CD4-positive, alpha-beta T cell treated with Interleukin-6 for 4 hours (primary cell): Measurements from ENCODE around the gene ISOC1.

Experiments used
- DNase-seq: peaks from one replicate; pipeline ENCODE4 v3.0.0-alpha.2; 2020; ENCODE audit warnings: mixed read lengths

ISOC1 gene

DNA sequence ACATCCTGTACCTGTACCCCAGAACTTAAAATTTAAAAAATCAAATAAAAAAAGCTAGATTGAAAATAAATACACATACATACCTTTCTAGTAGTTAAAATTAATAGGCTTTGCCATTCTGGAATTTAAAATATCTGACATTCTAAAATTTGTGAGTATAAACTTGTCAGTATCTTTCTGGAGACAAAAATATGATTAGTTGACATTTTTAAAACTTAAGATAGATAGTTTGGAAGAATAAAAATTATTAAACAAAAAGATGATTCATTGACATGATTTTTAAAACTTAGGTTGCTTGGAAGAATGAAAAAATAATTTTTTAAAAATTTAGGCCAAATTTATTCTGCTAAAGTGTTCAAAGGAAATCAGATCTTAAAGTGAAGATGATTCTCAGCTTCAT lies 43.1 kb downstream of the ISOC1 start:
- no peak for DNase-seq

GRCh38 chr5:129141078-129141477 lies 46.5 kb downstream of the ISOC1 start:
- DNase-seq, result no peak

DNA sequence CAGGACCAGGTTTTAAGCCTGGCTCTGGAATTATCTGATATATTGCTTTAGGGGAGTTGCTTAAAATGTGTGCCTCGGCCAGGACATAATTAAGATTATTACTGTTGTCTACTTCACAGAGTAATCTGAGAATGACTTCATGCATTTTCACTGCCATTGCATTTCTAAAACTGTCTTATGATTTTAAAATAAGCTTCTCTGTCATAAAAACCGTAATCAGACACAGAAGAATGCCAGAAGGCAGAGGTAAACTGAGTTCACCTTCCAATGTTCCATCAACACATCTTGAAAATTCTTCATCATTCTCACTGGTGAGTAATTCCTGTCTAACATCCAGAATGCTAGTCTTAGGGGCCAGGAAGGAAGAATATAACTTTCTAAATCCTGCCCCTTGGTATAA lies 47.1 kb downstream of the ISOC1 start:
- no peak for DNase-seq

DNA sequence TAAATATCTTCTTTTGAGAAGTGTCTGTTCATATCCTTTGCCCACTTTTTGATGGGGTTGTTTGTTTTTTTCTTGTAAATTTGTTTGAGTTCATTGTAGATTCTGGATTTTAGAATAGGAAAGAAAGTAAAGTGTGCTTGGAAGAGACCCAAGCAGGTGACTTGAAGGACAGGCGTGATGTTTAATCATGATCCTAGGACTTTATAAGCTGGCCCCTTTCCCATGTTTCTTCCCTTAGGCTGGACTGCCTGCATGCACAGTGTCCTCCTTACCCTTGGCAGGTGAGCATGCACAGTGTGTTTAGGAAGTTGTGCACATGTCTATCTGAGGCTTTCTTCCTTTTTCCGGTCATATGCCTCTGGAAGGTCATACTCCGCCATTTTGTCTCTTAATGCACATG lies 61.3 kb downstream of the ISOC1 start:
- no peak for DNase-seq

DNA sequence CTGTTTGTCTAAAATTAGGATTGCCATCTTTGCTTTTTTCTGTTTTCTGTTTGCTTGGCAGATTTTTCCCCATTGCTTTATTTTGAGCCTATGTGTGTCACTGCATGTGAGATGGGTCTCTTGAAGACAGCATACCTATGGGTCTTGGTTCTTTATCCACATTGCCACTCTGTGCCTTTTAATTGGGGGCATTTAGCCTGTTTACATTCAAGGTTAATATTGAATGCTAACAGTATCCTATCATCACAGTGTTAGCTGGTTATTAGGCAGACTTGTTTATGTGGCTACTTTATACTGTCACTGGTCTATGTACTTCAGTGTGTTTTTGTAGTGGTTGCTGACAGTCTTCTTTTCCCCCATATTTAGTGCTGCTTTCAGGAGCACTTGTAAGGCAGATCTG lies 67.3 kb downstream of the ISOC1 start:
- DNase-seq, result no peak
